Muscle layer of colon (tissue), 2 donors: ENCODE measurements around the gene JAZF1.

ENCODE experiments used
- H3K27ac ChIP-seq: one replicate; pipeline ENCODE4 v1.7.0; 2013; ENCODE audit warnings: low read depth, mild to moderate bottlenecking, low read length, moderate library complexity
- H3K27me3 ChIP-seq, 2 donors: one replicate each; pipeline ENCODE4 v1.7.0; 2013; ENCODE audit warnings: low read length in 2 of 2, mild to moderate bottlenecking in 2 of 2; ENCODE audit not compliant: insufficient read depth in 2 of 2, control insufficient read depth in 1 of 2
- H3K36me3 ChIP-seq: one replicate; pipeline ENCODE4 v1.7.0; 2013; ENCODE audit warnings: mild to moderate bottlenecking, low read length; ENCODE audit not compliant: insufficient read depth
- H3K4me1 ChIP-seq: one replicate; pipeline ENCODE4 v1.7.0; 2013; ENCODE audit warnings: mild to moderate bottlenecking, low read length; ENCODE audit not compliant: insufficient read depth
- H3K4me3 ChIP-seq, 2 donors: one replicate each; pipeline ENCODE4 v1.7.0; 2013; ENCODE audit warnings: low read length in 2 of 2, low read depth in 1 of 2, mild to moderate bottlenecking in 1 of 2, moderate library complexity in 1 of 2
- H3K9ac ChIP-seq: one replicate; pipeline ENCODE4 v1.7.0; 2013; ENCODE audit warnings: low read length
- H3K9me3 ChIP-seq: one replicate; pipeline ENCODE4 v1.7.0; 2013; ENCODE audit warnings: mild to moderate bottlenecking, low read length
- donor health status: abdominal sarcoma.
- donor health status: Adenocarcinoma of cecum.

JAZF1 gene

DNA sequence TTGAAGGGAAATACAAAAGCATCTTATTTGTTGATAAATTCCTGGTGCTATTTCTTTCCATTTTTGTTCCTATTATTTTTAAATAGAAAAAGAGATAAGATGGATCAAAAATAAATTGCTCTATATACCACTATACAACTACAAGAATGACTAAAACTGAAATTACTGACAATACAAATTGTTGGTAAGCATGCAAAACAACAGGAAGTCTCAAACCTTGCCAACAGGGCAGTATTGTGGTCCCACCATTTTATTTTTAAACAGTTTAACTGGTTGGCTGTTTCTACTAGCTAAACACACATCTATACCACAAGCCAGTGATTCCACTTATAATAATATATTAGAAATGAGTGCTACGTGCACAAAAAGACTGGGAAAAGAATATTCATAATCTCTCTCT lies 213.0 kb downstream of the JAZF1 start:
- H3K27me3 ChIP-seq, result no peaks in the 10 kb centered on the region
- H3K27ac ChIP-seq, result no peak overlapping the region
- no peaks in the 10 kb centered on the region for H3K9me3 ChIP-seq
- peaks cover 21% of the 10 kb centered on the region for H3K4me1 ChIP-seq
- no peak overlapping the region for H3K4me3 ChIP-seq
- H3K36me3 ChIP-seq, result no peaks in the 10 kb centered on the region
- no peak overlapping the region for H3K9ac ChIP-seq

DNA sequence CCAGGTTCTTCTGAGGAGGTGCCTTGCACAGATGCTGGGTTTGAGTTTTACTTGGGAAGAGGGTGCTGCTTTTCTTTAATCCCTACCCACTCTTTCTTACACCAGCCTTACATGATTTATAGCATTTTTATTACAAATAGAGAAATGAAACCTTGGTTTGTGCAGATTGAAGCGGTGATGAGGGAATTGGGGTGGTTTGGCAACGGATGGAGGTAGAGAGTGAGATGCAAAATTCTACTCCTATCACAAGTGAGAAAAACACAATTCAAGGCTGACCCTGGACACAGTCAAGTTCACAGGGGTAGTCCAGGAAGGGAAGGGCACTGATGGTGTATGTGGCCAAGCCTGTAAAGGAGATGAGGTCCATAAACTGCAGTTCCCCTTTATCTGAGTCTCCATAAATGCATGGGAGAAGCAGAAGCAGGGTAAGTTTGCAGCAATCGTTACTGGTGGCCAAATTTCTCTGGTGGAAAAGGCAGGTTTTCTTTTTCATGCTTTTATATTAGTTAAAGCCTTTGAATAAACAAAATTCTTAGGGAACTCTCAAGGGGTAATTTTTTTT lies 214.3 kb downstream of the JAZF1 start:
- Histone ChIP-seq H3K27ac (no peak overlapping the region), H3K4me1 (peaks cover 26% of the 10 kb centered on the region), H3K36me3 (no peaks in the 10 kb centered on the region), H3K9me3 (no peaks in the 10 kb centered on the region), H3K4me3 (no peak overlapping the region), H3K9ac (no peak overlapping the region), H3K27me3 (no peaks in the 10 kb centered on the region)

DNA sequence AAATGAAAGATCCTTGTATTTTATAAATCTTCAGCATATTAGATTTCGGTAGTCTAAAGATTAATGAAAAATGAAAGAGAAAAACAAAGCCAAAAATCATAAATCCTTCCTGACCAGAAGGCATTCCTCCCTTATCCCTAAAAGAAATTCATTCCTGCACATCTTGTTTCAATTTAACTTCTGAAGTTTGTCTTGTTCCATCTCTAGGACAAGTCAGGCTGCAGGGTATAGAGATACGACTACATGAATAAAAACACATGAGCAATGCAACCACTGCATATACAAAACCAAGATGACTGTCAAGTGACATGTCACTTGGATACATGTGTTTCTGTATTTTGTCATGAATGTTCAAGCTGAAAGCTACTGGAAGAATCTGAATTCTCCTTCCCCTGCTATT lies 214.9 kb downstream of the JAZF1 start:
- no peak overlapping the region for H3K9ac ChIP-seq

DNA sequence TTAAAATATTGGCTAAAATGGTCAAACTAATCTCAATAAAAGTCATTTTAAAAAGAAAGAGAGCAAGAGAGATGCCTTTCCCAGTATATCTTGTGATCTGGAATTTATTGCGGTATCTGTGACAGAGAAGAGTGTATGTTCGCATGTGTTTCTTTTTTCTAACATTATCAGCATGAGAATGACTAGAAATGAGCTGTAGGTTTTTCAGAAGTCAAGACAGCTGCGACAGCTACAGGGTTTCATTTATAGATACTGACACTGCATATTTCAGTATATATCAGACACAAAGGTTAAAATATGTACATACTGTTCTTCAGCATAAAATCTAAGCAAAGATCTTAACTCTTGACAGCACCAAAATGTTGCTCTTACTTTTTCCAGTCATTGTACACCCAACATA lies 215.8 kb downstream of the JAZF1 start:
- Histone ChIP-seq H3K27me3 (no peaks in the 10 kb centered on the region), H3K4me1 (peaks cover 35% of the 10 kb centered on the region), H3K4me3 (no peak overlapping the region), H3K9me3 (no peaks in the 10 kb centered on the region), H3K36me3 (no peaks in the 10 kb centered on the region), H3K27ac (no peak overlapping the region), H3K9ac (no peak overlapping the region)

More for the DNA sequence above, 214.9 kb downstream of the JAZF1 start:
- H3K27me3 ChIP-seq, result no peaks in the 10 kb centered on the region
- H3K9me3 ChIP-seq, result no peaks in the 10 kb centered on the region
- H3K27ac ChIP-seq, result no peak overlapping the region
- peaks cover 28% of the 10 kb centered on the region for H3K4me1 ChIP-seq
- H3K36me3 ChIP-seq, result no peaks in the 10 kb centered on the region
- no peak overlapping the region for H3K4me3 ChIP-seq

DNA sequence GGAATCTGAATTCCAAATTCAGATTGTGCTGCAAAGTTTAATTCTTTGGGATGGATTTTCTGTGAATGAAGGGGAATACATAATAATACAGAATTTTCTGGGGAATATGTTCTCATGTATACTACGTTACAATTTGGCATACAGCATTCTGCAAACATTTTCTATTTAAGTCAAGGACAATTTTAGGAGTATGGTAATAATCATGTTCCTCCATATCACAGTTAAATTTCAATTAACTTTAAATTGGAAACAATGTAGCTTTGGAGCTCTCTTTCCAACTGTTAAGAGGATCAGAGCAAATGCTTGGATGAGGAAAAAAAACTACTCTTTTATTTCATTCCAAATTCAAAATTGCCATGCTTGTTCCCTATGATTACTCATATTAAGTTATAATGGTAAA lies 217.5 kb downstream of the JAZF1 start:
- Histone ChIP-seq H3K4me3 (no peak overlapping the region), H3K27me3 (no peaks in the 10 kb centered on the region), H3K4me1 (peaks cover 35% of the 10 kb centered on the region), H3K9me3 (no peaks in the 10 kb centered on the region), H3K27ac (no peak overlapping the region), H3K9ac (no peak overlapping the region), H3K36me3 (no peaks in the 10 kb centered on the region)

DNA sequence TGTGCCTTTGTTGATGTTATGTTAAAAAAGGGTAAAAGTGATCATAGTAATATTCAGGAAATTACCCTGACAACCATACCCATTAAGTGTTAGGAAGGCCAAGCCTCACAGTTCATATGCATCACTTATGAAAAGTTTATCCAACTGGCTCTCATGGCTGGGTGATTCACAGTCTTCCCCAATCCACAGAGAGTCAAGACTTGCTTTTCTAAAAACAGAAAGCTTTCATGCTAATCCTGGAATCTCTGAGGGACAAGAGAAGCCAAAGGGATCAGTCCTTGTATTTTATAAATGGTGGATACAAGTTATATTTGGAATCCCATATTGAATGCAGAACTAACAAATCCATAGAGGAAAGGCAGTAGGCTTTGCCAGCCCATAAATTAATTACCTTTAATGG lies 218.3 kb downstream of the JAZF1 start:
- Histone ChIP-seq H3K36me3 (no peaks in the 10 kb centered on the region), H3K4me3 (no peak overlapping the region), H3K9me3 (no peaks in the 10 kb centered on the region), H3K27ac (no peak overlapping the region), H3K4me1 (peaks cover 35% of the 10 kb centered on the region), H3K9ac (no peak overlapping the region), H3K27me3 (no peaks in the 10 kb centered on the region)

DNA sequence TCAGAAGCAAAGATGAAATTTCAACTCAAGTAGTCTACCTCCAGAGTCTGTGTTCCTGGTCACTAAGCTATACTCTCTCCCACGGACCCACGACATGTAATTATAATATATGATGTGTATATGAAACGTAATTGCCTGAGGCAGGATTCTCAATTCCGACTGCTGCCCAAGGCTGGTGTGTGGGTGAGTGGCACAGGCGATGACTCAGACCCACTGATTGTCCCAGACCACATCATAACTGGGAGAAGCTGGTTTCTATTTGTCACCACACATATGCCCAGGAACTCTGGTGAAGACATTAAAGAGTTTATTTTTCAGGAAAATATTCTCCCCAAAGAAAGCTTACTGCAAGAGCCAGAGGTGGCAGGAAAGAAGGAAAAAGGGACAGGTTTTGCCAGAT lies 219.3 kb downstream of the JAZF1 start:
- Histone ChIP-seq H3K4me1 (peaks cover 35% of the 10 kb centered on the region), H3K27ac (no peak overlapping the region), H3K9ac (no peak overlapping the region), H3K36me3 (no peaks in the 10 kb centered on the region), H3K4me3 (no peak overlapping the region), H3K27me3 (no peaks in the 10 kb centered on the region), H3K9me3 (no peaks in the 10 kb centered on the region)

DNA sequence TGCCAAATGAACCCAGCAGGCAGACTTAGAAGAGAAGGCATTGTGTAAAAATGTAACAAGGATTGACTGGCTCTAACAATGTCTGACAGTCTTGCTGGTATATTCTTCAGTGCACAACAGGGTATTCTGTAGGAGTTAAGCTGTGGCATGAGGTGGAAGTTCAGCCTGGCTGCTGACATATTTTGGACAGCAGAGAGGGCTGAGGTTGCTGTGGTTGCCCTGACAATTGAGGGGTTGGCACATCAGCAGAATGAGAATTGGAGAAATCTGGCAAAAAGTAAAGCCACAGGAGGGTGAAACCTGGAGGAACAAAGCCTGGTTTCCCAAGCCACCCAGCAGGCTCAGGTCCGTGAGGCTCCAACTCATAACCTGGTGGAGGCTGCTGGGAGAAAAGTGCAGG lies 220.2 kb downstream of the JAZF1 start:
- Histone ChIP-seq H3K9me3 (no peaks in the 10 kb centered on the region), H3K27me3 (no peaks in the 10 kb centered on the region), H3K4me1 (peaks cover 31% of the 10 kb centered on the region), H3K4me3 (no peak overlapping the region), H3K9ac (no peak overlapping the region), H3K36me3 (no peaks in the 10 kb centered on the region), H3K27ac (no peak overlapping the region)

DNA sequence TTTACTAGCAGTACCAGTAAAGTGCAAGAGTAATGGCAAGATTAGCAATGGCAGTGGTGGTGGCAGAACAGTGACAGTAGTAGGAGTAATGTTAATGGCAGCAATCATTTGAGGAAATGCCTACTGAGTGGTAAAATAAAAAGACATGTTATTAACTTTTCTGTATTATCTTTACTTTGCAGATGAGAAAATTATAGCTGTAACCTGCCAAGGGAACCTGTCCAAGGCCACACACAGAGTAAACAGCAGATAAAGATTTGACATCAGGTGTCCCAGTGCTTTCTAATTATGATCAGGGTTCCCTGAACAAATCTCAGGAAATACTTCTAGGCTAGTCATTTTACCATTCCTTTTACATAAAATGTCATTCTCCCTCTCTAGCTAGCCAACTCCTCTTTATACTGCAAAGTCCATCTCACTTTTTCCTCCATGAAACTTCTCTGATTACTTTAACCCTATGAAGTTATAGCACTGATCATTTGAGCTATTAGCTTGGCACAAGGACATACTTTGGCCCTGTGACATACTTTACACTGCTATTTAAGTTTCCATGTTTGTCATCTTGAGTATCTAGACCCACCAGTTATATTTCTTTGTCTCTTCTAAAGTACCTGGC lies 221.6 kb downstream of the JAZF1 start:
- no peak overlapping the region for H3K4me3 ChIP-seq
- H3K4me1 ChIP-seq, result peaks cover 27% of the 10 kb centered on the region
- no peaks in the 10 kb centered on the region for H3K36me3 ChIP-seq
- H3K9me3 ChIP-seq, result no peaks in the 10 kb centered on the region
- H3K9ac ChIP-seq, result no peak overlapping the region
- H3K27ac ChIP-seq, result peak overlapping the region; percentile 7
- no peaks in the 10 kb centered on the region for H3K27me3 ChIP-seq

DNA sequence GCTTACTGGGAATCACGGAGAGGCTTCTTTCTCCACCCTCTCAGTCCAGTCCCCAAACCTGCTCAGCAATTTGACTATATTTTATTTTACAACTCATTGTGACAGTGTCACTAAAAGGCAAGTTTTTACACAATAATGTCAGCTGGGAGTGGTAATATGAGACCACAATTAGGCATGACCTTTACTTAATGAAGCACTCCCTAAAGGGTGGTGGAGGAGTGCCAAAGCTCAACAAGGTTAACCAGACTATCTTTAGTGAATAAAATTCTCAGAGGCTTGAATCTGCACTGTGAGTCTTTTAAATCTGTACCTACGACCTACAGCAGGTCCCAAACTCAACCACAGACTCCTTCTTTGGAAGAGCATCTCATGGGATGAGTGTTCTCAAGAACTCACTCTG lies 225.0 kb downstream of the JAZF1 start:
- Histone ChIP-seq H3K36me3 (no peaks in the 10 kb centered on the region), H3K9ac (no peak overlapping the region), H3K4me3 (no peak overlapping the region), H3K4me1 (peaks cover 38% of the 10 kb centered on the region), H3K27ac (no peak overlapping the region), H3K9me3 (no peaks in the 10 kb centered on the region), H3K27me3 (no peaks in the 10 kb centered on the region)

DNA sequence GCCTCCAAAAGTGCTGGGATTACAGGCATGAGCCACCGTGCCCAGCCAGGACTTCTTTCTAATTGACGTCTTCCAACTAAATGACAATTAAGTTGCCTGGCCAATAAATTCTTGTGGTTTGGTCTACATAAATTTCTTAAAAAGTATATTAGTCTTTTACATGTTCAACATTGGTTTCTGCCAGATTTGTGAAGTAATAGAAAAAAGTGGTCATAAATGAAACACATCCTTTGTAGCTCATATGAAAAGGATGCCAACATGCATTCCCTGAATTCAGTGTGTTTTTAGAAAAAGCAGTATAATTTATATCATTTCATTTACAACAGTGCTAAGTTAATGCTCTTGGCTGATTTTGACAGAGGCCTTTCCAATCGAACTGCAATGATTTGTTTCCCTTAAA lies 225.6 kb downstream of the JAZF1 start:
- Histone ChIP-seq H3K4me1 (peaks cover 33% of the 10 kb centered on the region), H3K4me3 (no peak overlapping the region), H3K27me3 (no peaks in the 10 kb centered on the region), H3K9me3 (no peaks in the 10 kb centered on the region), H3K27ac (no peak overlapping the region), H3K36me3 (no peaks in the 10 kb centered on the region), H3K9ac (no peak overlapping the region)

DNA sequence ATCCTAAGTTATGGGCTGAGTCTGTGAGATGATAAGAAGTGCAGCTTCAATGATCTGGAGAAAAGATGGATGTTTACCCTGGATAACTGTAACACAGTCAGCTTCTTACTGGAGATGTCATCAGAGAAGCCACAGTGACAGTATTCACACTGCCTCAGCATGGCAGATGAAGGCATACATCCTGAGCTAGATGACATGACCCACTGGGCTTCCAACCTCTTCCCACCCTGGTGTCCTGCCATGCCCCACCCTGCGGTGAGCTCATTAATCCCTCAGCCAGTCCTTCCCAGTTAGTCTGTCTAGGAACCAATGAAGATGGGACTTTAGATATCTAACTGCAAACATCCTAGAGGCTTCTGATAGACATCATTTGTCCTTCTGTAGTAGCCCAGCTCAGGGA lies 226.8 kb downstream of the JAZF1 start:
- H3K36me3 ChIP-seq, result no peaks in the 10 kb centered on the region
- H3K27ac ChIP-seq, result no peak overlapping the region
- no peak overlapping the region for H3K4me3 ChIP-seq
- no peak overlapping the region for H3K9ac ChIP-seq
- no peaks in the 10 kb centered on the region for H3K9me3 ChIP-seq
- H3K4me1 ChIP-seq, result peaks cover 38% of the 10 kb centered on the region
- no peaks in the 10 kb centered on the region for H3K27me3 ChIP-seq
